Keratinocyte (primary cell): Measurements from ENCODE around the gene SERPINB12. TPM values are rescaled to one million over a fixed set of nuclear protein-coding genes. Genes with fewer than 3 reads are reported as not detected.

ENCODE experiments used
- DNase-seq: peaks from one replicate; pipeline ENCODE4 v3.0.0-alpha.2; 2011; ENCODE audit warnings: low read depth, missing footprints, low spot score
- FAIRE-seq: peaks from 2 replicates; lab custom pipeline; 2011; peaks lifted over from hg19 to GRCh38; lab: Jason Lieb, UNC
- H2AFZ ChIP-seq: 2 replicates; pipeline ENCODE4 v1.6.0; 2012; ENCODE audit warnings: low read length, control low read depth, inconsistent platforms; ENCODE audit not compliant: control insufficient read depth
- H3K27ac ChIP-seq: 2 replicates; pipeline ENCODE4 v1.5.1; 2011; ENCODE audit warnings: low read length; ENCODE audit not compliant: control insufficient read depth, insufficient read depth
- H3K27me3 ChIP-seq: 3 replicates; pipeline ENCODE4 v1.6.0; 2011; ENCODE audit warnings: low read length; ENCODE audit not compliant: control insufficient read depth, insufficient read depth; ENCODE audit errors: extremely low read depth
- H3K36me3 ChIP-seq, 2 experiments: 2 replicates in 1 of 2; 3 replicates in 1 of 2; pipeline ENCODE4 v1.5.1; 2011; ENCODE audit warnings: low read length in 2 of 2, mild to moderate bottlenecking in 1 of 2; ENCODE audit not compliant: control insufficient read depth in 2 of 2, insufficient read depth in 2 of 2; ENCODE audit errors: extremely low read depth in 1 of 2
- H3K4me1 ChIP-seq: 3 replicates; pipeline ENCODE4 v1.5.1; 2011; ENCODE audit warnings: low read length; ENCODE audit not compliant: control insufficient read depth, insufficient read depth; ENCODE audit errors: extremely low read depth
- H3K4me2 ChIP-seq: 3 replicates; pipeline ENCODE4 v1.6.0; 2011; ENCODE audit warnings: low read depth, low read length; ENCODE audit not compliant: control insufficient read depth, insufficient read depth; ENCODE audit errors: extremely low read depth
- H3K4me3 ChIP-seq, 3 experiments: fragments of 200-600 bp in 1 of 3; sonication (generic) in 1 of 3; 2 replicates in 2 of 3; 3 replicates in 1 of 3; pipeline ENCODE4 v1.5.1; 2011 to 2016; ENCODE audit warnings: low read length in 3 of 3, mild to moderate bottlenecking in 3 of 3, control low read depth in 2 of 3, inconsistent platforms in 1 of 3, low read depth in 1 of 3, mixed read lengths in 1 of 3, mixed run types in 1 of 3, moderate library complexity in 1 of 3; ENCODE audit not compliant: control insufficient read depth in 2 of 3, insufficient read depth in 2 of 3; ENCODE audit errors: extremely low read depth in 1 of 3
- H3K79me2 ChIP-seq: 2 replicates; pipeline ENCODE4 v1.6.0; 2012; ENCODE audit warnings: low read length; ENCODE audit not compliant: control insufficient read depth, insufficient read depth
- H3K9ac ChIP-seq: 3 replicates; pipeline ENCODE4 v1.6.0; 2011; ENCODE audit warnings: low read length; ENCODE audit not compliant: control insufficient read depth, insufficient read depth; ENCODE audit errors: extremely low read depth
- H3K9me1 ChIP-seq: 3 replicates; pipeline ENCODE4 v1.6.0; 2011; ENCODE audit warnings: low read length; ENCODE audit not compliant: control insufficient read depth, insufficient read depth; ENCODE audit errors: extremely low read depth
- H3K9me3 ChIP-seq: 2 replicates; pipeline ENCODE4 v1.5.1; 2012; ENCODE audit warnings: low read depth, low read length; ENCODE audit not compliant: control insufficient read depth
- H4K20me1 ChIP-seq: 3 replicates; pipeline ENCODE4 v1.6.0; 2011; ENCODE audit warnings: low read length; ENCODE audit not compliant: control insufficient read depth, insufficient read depth; ENCODE audit errors: extremely low read depth
- CTCF ChIP-seq, 3 experiments: IDR thresholded peaks in 1 of 3; conservative IDR thresholded peaks in 1 of 3; optimal IDR thresholded peaks in 1 of 3; 2 replicates in 2 of 3; 3 replicates in 1 of 3; pipeline versions ENCODE3 to v1.5.1; 2011; ENCODE audit warnings: low read length in 3 of 3, mild to moderate bottlenecking in 3 of 3, moderate library complexity in 2 of 3, control low read depth in 1 of 3, inconsistent platforms in 1 of 3; ENCODE audit not compliant: insufficient read depth in 2 of 3; ENCODE audit errors: extremely low read depth in 1 of 3
- EZH2 ChIP-seq: IDR thresholded peaks from one replicate; pipeline ENCODE4 v1.6.1; 2012; ENCODE audit warnings: inconsistent platforms, mild to moderate bottlenecking, low read length, moderate library complexity
- dilution Hi-C: fragments of 300-500 bp; cut with MboI; formaldehyde crosslinking; loops from one replicate; pipeline ENCODE4 v1.7.0; 2020; ENCODE audit warnings: low sequenced_read_pairs; ENCODE audit not compliant: extremely low pct_ligation_motif_present
- polyA plus RNA-seq, 5 experiments: library from polyadenylated mRNA; depleted of rRNA in 3 of 5; stranded (reverse) in 3 of 5; stranded (forward) in 1 of 5; unstranded in 1 of 5; fragments of >200 nt; gene quantifications; 1 replicate in 1 of 5; 2 replicates in 3 of 5; 3 replicates in 1 of 5; pipeline versions ENCODE4 v1.2.1 to v1.2.3, GENCODE V29; 2011 to 2012; ENCODE audit warnings: missing spikeins in 2 of 5, low read depth in 1 of 5, low replicate concordance in 1 of 5

SERPINB12 gene
- polyA plus RNA-seq, 1 donor (not counting 4 experiments of a cell fraction or from before 2014, with no cell fraction given): 0.10 TPM

DNA sequence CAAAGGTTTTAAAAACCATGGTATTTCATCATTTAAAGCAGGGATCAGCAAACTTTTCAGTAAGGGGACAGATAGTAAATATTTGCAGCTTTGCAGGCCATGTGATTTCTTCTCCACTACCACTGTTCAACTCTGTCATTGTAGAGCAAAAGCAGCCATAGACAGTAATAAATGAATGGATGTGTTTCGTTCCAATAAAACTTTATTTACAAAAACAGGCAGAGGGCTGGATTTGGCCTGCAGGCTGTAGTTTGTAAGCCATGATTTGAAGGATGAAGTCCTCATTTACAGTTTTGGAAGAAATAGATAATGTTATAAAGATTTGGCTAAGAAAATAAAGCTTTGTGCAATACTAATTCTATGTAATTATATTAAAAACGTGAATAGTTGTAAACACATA lies 1.8 kb downstream of the SERPINB12 start:
- H4K20me1 ChIP-seq: no peaks in the 10 kb centered on the region
- no peak overlapping the region for H3K4me2 ChIP-seq
- no peaks in the 10 kb centered on the region for H3K9me3 ChIP-seq
- H3K27me3 ChIP-seq: no peaks in the 10 kb centered on the region
- H3K27ac ChIP-seq: no peak overlapping the region
- no peaks in the 10 kb centered on the region for H3K4me1 ChIP-seq
- TF ChIP-seq EZH2 (no peak), CTCF (optimal IDR thresholded peaks at IDR 0.05 in 1 of 3, IDR thresholded peaks at IDR 0.05 in 1 of 3, conservative IDR thresholded peaks at IDR 0.05 in 1 of 3; ENCODE audit: extremely low read depth in 1 of 3, insufficient read depth in 2 of 3, low read length in 3 of 3) (no peak)
- no peak for DNase-seq
- no peak overlapping the region for H2AFZ ChIP-seq
- dilution Hi-C loops: no loop called here
- H3K36me3 ChIP-seq: no peaks in the 10 kb centered on the region
- H3K4me3 ChIP-seq: no peak overlapping the region
- no peaks in the 10 kb centered on the region for H3K9me1 ChIP-seq
- H3K79me2 ChIP-seq: no peaks in the 10 kb centered on the region
- FAIRE-seq: no peak
- no peak overlapping the region for H3K9ac ChIP-seq

DNA sequence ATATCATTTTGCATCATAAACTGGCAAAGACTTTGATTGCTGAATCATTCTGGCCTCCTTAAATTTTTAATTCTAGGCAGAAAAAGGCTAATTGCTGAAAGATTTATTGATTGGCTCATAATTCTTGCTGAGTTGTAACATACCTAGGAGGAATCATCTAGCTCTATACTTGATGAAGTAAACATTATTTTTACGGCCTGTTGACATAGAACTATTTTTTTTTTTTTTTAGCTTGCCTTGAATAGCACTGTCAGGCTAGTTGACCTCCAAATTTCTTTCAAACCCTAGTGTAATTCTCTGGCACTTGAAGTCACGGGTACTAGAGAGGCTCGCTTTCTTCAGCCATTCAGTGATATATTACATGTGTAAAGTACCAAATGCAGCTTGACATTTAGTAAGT lies 2.8 kb downstream of the SERPINB12 start:
- Histone ChIP-seq H3K4me1 (no peaks in the 10 kb centered on the region), H3K9ac (no peak overlapping the region), H2AFZ (no peak overlapping the region), H3K9me3 (no peaks in the 10 kb centered on the region), H4K20me1 (no peaks in the 10 kb centered on the region), H3K27ac (no peak overlapping the region), H3K27me3 (no peaks in the 10 kb centered on the region), H3K79me2 (no peaks in the 10 kb centered on the region), H3K9me1 (no peaks in the 10 kb centered on the region), H3K36me3 (no peaks in the 10 kb centered on the region), H3K4me2 (no peak overlapping the region), H3K4me3 (no peak overlapping the region)
- dilution Hi-C loops: no loop called here
- DNase-seq (no peak), FAIRE-seq (no peak)
- no peak for TF ChIP-seq CTCF (optimal IDR thresholded peaks at IDR 0.05 in 1 of 3, IDR thresholded peaks at IDR 0.05 in 1 of 3, conservative IDR thresholded peaks at IDR 0.05 in 1 of 3; ENCODE audit: extremely low read depth in 1 of 3, insufficient read depth in 2 of 3, low read length in 3 of 3)
- no peak for TF ChIP-seq EZH2
